ENCODE measurements around the gene SF3B3.

DNA sequence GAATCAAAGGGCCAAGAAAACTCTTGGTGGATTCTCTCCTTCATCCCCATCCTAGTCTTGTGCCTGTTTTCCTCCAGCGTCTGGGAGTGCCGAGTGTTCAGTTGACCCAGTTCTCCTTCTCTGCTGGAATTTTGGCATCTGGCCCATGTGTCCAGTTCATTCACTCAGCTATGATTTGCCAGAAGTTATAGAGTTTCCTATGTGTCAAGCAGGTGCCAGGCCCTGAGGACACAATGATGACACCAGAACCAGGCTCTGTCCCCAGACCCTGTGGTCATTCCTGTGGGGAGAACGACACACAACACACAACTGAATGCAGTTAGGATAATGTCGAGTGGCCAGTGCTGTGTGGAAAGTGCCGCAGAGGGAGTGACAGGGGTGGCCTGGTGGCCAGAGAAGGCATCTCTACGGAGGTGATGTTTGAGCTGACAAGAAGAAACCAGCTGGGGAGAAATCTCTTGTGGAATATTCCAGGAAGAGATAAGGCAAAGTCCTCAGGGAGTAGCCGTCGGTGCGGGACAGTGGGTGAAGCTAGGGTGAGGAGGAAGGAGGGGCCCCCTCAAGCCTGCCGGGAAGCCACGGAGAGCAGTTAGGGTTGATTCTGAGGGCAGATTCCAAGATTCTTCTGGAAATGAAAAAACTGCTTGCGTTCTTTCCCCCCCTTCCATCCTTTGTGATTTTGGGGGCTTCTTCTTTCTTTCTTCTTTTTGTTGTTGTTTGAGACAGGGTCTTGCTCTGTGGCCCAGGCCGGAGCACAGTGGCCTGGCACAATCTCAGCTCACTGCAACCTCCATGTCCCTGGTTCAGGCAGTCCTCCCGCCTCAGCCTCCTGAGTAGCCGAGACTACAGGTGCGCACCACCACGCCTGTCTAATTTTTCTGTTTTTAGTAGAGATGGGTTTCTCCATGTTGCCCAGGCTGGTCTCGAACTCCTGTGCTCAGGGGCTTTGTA is 86.9 kb downstream of the SF3B3 start:
- TF ChIP-seq POLR2A (IDR thresholded peaks at IDR 0.05) = no peak
- TF ChIP-seq, protein P1, sequence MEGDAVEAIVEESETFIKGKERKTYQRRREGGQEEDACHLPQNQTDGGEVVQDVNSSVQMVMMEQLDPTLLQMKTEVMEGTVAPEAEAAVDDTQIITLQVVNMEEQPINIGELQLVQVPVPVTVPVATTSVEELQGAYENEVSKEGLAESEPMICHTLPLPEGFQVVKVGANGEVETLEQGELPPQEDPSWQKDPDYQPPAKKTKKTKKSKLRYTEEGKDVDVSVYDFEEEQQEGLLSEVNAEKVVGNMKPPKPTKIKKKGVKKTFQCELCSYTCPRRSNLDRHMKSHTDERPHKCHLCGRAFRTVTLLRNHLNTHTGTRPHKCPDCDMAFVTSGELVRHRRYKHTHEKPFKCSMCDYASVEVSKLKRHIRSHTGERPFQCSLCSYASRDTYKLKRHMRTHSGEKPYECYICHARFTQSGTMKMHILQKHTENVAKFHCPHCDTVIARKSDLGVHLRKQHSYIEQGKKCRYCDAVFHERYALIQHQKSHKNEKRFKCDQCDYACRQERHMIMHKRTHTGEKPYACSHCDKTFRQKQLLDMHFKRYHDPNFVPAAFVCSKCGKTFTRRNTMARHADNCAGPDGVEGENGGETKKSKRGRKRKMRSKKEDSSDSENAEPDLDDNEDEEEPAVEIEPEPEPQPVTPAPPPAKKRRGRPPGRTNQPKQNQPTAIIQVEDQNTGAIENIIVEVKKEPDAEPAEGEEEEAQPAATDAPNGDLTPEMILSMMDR (IDR thresholded peaks at IDR 0.05) = peak in 3 of 6 experiments; percentile 29 to 35 (median 34)
